Measurements from ENCODE around the gene PSMD6.

Gene PSMD6

DNA sequence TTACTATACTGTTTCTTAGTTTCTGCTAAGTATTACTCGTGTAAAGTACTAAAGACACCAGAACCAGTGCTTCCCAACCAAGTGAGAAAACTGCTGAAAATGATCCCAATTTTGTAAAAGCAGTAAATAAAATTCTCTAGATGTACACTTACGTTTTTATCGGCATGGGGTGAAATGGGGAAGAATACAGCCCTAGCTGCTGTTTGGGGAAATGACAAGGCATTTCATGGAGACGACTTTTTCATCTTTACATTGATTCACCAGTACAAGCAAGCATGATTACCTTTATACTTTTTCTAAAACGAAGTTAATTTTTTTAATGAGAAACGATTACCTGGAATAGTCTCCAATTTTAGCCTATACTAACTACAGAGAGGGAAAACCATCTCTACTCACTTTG, 1.4 kb downstream of the PSMD6 start:
- in situ Hi-C loops (cut with MboI; ENCODE audit: low pct_unique_long_range_greater_than_20kb, low sequenced_read_pairs, unreplicated experiment), result loop anchor here (25.0 kb wide), 1 partner anchor 660 kb away; no protein-coding TSS in a partner anchor
- DNase-seq (ENCODE audit: low spot score), result no peak
- TF ChIP-seq, protein P1, sequence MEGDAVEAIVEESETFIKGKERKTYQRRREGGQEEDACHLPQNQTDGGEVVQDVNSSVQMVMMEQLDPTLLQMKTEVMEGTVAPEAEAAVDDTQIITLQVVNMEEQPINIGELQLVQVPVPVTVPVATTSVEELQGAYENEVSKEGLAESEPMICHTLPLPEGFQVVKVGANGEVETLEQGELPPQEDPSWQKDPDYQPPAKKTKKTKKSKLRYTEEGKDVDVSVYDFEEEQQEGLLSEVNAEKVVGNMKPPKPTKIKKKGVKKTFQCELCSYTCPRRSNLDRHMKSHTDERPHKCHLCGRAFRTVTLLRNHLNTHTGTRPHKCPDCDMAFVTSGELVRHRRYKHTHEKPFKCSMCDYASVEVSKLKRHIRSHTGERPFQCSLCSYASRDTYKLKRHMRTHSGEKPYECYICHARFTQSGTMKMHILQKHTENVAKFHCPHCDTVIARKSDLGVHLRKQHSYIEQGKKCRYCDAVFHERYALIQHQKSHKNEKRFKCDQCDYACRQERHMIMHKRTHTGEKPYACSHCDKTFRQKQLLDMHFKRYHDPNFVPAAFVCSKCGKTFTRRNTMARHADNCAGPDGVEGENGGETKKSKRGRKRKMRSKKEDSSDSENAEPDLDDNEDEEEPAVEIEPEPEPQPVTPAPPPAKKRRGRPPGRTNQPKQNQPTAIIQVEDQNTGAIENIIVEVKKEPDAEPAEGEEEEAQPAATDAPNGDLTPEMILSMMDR (IDR thresholded peaks at IDR 0.05; ENCODE audit: extremely low read depth, insufficient read depth, missing control alignments), result no peak

DNA sequence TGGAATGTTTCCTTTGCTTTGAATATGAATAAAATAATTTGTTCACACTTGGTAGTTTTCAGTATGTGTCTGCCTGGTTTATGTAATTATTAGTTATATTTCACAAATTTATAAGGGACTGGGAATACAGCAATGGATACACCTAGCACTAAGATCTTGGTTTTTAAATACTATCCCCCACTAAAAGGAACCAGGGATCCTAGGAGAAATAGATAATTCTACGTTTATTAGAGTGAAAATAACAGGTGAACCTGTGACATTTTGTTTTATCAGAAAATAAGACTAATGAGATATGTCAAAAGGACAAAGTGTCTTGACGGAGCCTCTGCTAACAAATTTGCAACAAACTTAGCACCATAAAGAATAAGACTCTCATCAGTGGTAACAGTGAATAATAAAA, 3.4 kb downstream of the PSMD6 start:
- in situ Hi-C loops (cut with MboI; ENCODE audit: low pct_unique_long_range_greater_than_20kb, low sequenced_read_pairs, unreplicated experiment), result loop anchor here (25.0 kb wide), 1 partner anchor 658 kb away; no protein-coding TSS in a partner anchor
- no peak for DNase-seq (ENCODE audit: low spot score)
- TF ChIP-seq, protein P1 (IDR thresholded peaks at IDR 0.05; ENCODE audit: extremely low read depth, insufficient read depth, missing control alignments), result no peak

DNA sequence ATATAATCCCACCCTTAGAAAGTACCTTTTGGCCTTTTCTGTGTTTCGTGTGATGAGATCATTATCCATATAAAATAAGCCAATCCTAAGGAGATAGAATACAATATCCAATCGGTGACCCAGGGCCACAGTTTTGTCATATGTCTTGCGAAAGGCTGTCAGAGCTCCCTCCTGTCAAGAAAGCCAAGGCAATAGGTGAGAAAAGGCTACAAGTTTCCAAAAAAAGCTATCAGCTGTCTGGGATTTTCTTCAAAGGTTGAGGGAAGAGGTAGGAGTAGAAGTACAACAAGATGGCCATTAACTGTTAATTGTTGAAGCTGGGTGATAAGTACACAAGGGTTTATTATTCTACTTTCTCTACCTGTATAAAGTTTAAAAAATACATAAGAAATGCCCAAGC, 4.0 kb downstream of the PSMD6 start:
- no peak for DNase-seq (ENCODE audit: low spot score)
- in situ Hi-C loops (cut with MboI; ENCODE audit: low pct_unique_long_range_greater_than_20kb, low sequenced_read_pairs, unreplicated experiment), result loop anchor here (25.0 kb wide), 1 partner anchor 657 kb away; no protein-coding TSS in a partner anchor
- TF ChIP-seq, protein P1 (IDR thresholded peaks at IDR 0.05; ENCODE audit: extremely low read depth, insufficient read depth, missing control alignments), result no peak

DNA sequence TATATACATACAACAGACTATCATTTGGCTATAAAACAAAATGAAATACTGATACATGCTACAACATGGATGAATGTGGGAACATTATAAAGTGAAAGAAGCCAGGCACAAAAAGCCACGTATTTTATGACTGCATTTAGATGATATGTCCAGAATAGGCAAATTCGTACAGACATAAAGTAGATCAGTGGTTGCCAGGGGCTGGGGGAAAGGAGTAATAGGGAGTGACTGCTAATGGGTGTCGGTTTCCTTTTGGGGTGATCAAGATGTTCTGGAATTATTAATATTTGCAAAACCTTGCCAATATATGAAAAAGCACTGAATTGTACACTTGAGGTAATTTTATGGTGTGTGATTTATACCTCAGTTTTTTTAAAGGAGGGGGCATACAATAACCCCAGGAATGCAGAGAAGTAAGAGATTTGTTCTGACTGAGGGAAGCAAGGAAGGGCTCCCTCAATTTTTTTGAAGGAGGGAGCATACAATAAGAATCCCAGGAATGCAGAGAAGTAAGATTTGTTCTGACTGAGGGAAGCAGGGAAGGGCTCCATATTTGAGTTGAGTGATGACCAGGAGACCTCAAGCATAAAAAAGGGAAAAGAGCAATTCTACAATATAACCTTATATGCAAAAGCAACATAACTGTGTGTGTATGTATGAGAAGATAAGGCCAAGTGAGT, 6.2 kb downstream of the PSMD6 start:
- in situ Hi-C loops (cut with MboI; ENCODE audit: low pct_unique_long_range_greater_than_20kb, low sequenced_read_pairs, unreplicated experiment), result loop anchor here (25.0 kb wide), 1 partner anchor 655 kb away; no protein-coding TSS in a partner anchor
- DNase-seq (ENCODE audit: low spot score), result no peak
- TF ChIP-seq, protein P1 (IDR thresholded peaks at IDR 0.05; ENCODE audit: extremely low read depth, insufficient read depth, missing control alignments), result no peak

DNA sequence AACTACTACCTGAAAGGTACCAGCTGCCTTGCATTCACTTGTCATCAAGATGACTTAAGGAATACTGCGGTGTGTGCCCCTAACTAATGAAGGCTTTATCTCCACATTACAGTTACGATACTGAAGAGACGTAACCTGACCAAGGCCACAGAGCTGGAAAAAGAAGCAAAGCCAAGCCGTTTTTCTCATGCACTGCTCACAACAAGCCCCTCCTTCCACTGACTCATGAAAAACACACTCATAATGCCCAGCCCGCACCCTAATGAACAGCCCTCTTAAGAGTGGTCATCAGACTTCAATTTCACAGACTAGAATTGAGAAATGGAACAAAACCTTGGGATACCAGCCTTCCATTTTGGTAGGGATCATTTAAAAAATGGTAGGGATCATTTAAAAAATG, 11.6 kb downstream of the PSMD6 start:
- in situ Hi-C loops (cut with MboI; ENCODE audit: low pct_unique_long_range_greater_than_20kb, low sequenced_read_pairs, unreplicated experiment), result loop anchor here (25.0 kb wide), 1 partner anchor 649 kb away; no protein-coding TSS in a partner anchor
- DNase-seq (ENCODE audit: low spot score), result no peak
- TF ChIP-seq, protein P1 (IDR thresholded peaks at IDR 0.05; ENCODE audit: extremely low read depth, insufficient read depth, missing control alignments), result no peak

DNA sequence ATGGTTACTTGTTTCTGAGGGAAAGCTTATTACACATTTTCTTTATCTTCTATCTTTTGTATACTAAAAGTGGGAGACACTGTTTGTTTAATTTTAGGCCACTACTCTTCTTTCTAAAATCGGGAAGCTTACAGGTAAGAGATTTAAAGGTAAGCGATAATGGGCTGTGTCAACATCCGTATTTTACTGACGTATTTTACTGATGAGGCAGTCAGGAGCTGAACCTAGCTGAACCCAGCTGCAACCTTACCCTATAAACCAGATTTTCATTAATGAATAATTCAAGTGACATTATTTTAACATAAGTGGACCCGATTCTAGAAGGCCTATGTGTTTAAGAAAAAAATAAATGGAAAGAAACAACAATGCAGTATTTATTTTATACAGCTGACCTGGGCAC, 13.1 kb downstream of the PSMD6 start:
- TF ChIP-seq, protein P1 (IDR thresholded peaks at IDR 0.05; ENCODE audit: extremely low read depth, insufficient read depth, missing control alignments), result no peak
- DNase-seq (ENCODE audit: low spot score), result no peak
- in situ Hi-C loops (cut with MboI; ENCODE audit: low pct_unique_long_range_greater_than_20kb, low sequenced_read_pairs, unreplicated experiment), result loop anchor here (25.0 kb wide), 1 partner anchor 648 kb away; no protein-coding TSS in a partner anchor

Measured in GM13977 (cell line).